GM12891 (cell line): ENCODE measurements around the gene CATSPER3. TPM values are rescaled to one million over a fixed set of nuclear protein-coding genes. Genes with fewer than 3 reads are reported as not detected.

Experiments used
- DNase-seq: peaks from one replicate; pipeline ENCODE4 v3.0.0; 2011; ENCODE audit warnings: low spot score; ENCODE audit not compliant: insufficient read length
- FAIRE-seq: peaks from 2 replicates; lab custom pipeline; 2011; peaks lifted over from hg19 to GRCh38; lab: Jason Lieb, UNC
- PAX5 ChIP-seq: IDR thresholded peaks from 2 replicates; pipeline ENCODE4 v1.6.1; 2011; ENCODE audit warnings: low read length, moderate library complexity, mild to moderate bottlenecking; ENCODE audit not compliant: insufficient read depth, severe bottlenecking
- POLR2A ChIP-seq: IDR thresholded peaks from 2 replicates; pipeline ENCODE4 v1.6.1; 2011; ENCODE audit warnings: low read depth, low read length, control low read depth
- POLR2AphosphoS5 ChIP-seq: IDR thresholded peaks from 2 replicates; pipeline ENCODE4 v1.6.1; 2011; ENCODE audit warnings: low read depth, low read length, control low read depth
- POU2F2 ChIP-seq: IDR thresholded peaks from 2 replicates; pipeline ENCODE4 v1.6.1; 2011; ENCODE audit warnings: low read depth, mild to moderate bottlenecking, control low read depth, low read length, moderate library complexity
- SPI1 ChIP-seq: IDR thresholded peaks from 2 replicates; pipeline ENCODE4 v1.6.1; 2011; ENCODE audit warnings: low read depth, low read length, control low read depth
- TAF1 ChIP-seq: IDR thresholded peaks from 2 replicates; pipeline ENCODE4 v1.6.1; 2011; ENCODE audit warnings: low read depth, low read length, control low read depth
- polyA plus RNA-seq: library from polyadenylated mRNA; unstranded; fragments of >200 nt; gene quantifications from one replicate; pipeline ENCODE4 v1.2.1, GENCODE V29; 2012; ENCODE audit warnings: low read depth, missing spikeins, inconsistent platforms; ENCODE audit not compliant: missing spikeins

The CATSPER3 gene
- 0.14 TPM for polyA plus RNA-seq

- FAIRE-seq = no peak
- TF ChIP-seq POLR2A (no peak), SPI1 (no peak), POU2F2 (no peak), PAX5 (no peak), TAF1 (no peak)
These were observed at the start of gene CATSPER3 for GRCh38 chr5:134967607-134968006. Gene CATSPER3, plus strand, starts transcription at chr5:134967907. Its CDS starts 85 bp downstream, at chr5:134967992.

GRCh38 chr5:134918861-134919260 is 48.8 kb upstream of the CATSPER3 start:
- DNase-seq (no peak), FAIRE-seq (no peak)
- no peak for TF ChIP-seq POLR2A
- no peak for TF ChIP-seq SPI1
- TF ChIP-seq TAF1 = no peak
- no peak for TF ChIP-seq POLR2AphosphoS5
- no peak for TF ChIP-seq PAX5

More at GRCh38 chr5:134967607-134968006, at the start of gene CATSPER3:
- DNase-seq = no peak

- TF ChIP-seq POLR2AphosphoS5 (no peak), PAX5 (no peak), POU2F2 (no peak), SPI1 (no peak), TAF1 (no peak)
- FAIRE-seq (no peak), DNase-seq (no peak)
These were observed 46.7 kb upstream of the CATSPER3 start for GRCh38 chr5:134920848-134921575.

- TF ChIP-seq POLR2AphosphoS5 (no peak), PAX5 (no peak), TAF1 (no peak), SPI1 (no peak), POU2F2 (no peak)
- no peak for FAIRE-seq
- DNase-seq = no peak
These were observed 35.2 kb upstream of the CATSPER3 start for GRCh38 chr5:134932508-134932907.

- no peak for DNase-seq
- no peak for FAIRE-seq
- no peak for TF ChIP-seq POLR2AphosphoS5
- TF ChIP-seq PAX5 = no peak
- no peak for TF ChIP-seq POLR2A
These were observed 33.5 kb upstream of the CATSPER3 start for GRCh38 chr5:134934202-134934601.

- FAIRE-seq (no peak), DNase-seq (no peak)
- TF ChIP-seq POU2F2 = no peak
- TF ChIP-seq PAX5 = no peak
- no peak for TF ChIP-seq POLR2AphosphoS5
- TF ChIP-seq TAF1 = no peak
- no peak for TF ChIP-seq SPI1
- no peak for TF ChIP-seq POLR2A
These were observed 31.8 kb upstream of the CATSPER3 start for GRCh38 chr5:134935711-134936602.

GRCh38 chr5:134937526-134937925 is 30.2 kb upstream of the CATSPER3 start:
- no peak for DNase-seq
- TF ChIP-seq POLR2A (no peak), PAX5 (no peak), TAF1 (no peak), SPI1 (no peak), POU2F2 (no peak), POLR2AphosphoS5 (no peak)
- FAIRE-seq = peak; percentile 60

GRCh38 chr5:134938030-134938429 is 29.7 kb upstream of the CATSPER3 start:
- no peak for TF ChIP-seq SPI1
- no peak for TF ChIP-seq POU2F2
- no peak for TF ChIP-seq PAX5
- TF ChIP-seq TAF1 = no peak
- no peak for TF ChIP-seq POLR2A
- no peak for TF ChIP-seq POLR2AphosphoS5
- DNase-seq = no peak
- no peak for FAIRE-seq

GRCh38 chr5:134939500-134939899 is 28.2 kb upstream of the CATSPER3 start:
- DNase-seq (no peak), FAIRE-seq (no peak)
- TF ChIP-seq SPI1 = no peak
- no peak for TF ChIP-seq POLR2AphosphoS5
- no peak for TF ChIP-seq TAF1
- no peak for TF ChIP-seq PAX5
- no peak for TF ChIP-seq POLR2A
- no peak for TF ChIP-seq POU2F2
